ENCODE data around the gene SCGB3A2. TPM values are rescaled to one million over a fixed set of nuclear protein-coding genes. Genes with fewer than 3 reads are reported as not detected.

The SCGB3A2 gene
- total and polyA plus RNA-seq, 2 of the 8 experiments (the other 6 are each of a cell fraction or from before 2014, with no cell fraction given), result 47.1 to 63.6 TPM

GRCh38 chr5:147831465-147831864, 47.0 kb upstream of the SCGB3A2 start, which contains the start of gene SPINK1:
SPINK1 (minus strand) TSS chr5:147831671; CDS start chr5:147831577, 94 bp downstream.
- no peaks in the 10 kb centered on the region for H3K27me3 ChIP-seq (replicated peaks in 1 of 4; ENCODE audit: control insufficient read depth in 3 of 4, extremely low read depth in 1 of 4, insufficient read depth in 3 of 4, low read length in 3 of 4)
- no peaks in the 10 kb centered on the region for H4K20me1 ChIP-seq (replicated peaks in 1 of 2; ENCODE audit: control insufficient read depth in 1 of 2, insufficient read depth in 2 of 2, low read length in 2 of 2)
- no peak within 1 kb of the TSS for H4K91ac ChIP-seq (replicated peaks; ENCODE audit: insufficient read length, low read length)
- DNase-seq (ENCODE audit: low read depth in 1 of 2, low spot score in 2 of 2), result no peak
- FAIRE-seq, result no peak
- H3K9me3 ChIP-seq (ENCODE audit: insufficient read depth in 2 of 2, low read depth in 1 of 2, low read length in 1 of 2), result no peaks in the 10 kb centered on the region
- TF ChIP-seq NRF1 (IDR thresholded peaks at IDR 0.05; ENCODE audit: low read depth, low read length) (no peak), GABPA (IDR thresholded peaks at IDR 0.05; ENCODE audit: borderline replicate concordance, insufficient read depth, low read length) (no peak), CHD2 (IDR thresholded peaks at IDR 0.05; ENCODE audit: low read length) (no peak), PHF8 (conservative IDR thresholded peaks at IDR 0.05; ENCODE audit: low read depth, low read length) (no peak), POLR2AphosphoS5 (IDR thresholded peaks at IDR 0.05; ENCODE audit: low read depth, low read length) (no peak), RBBP5 (IDR thresholded peaks at IDR 0.05; ENCODE audit: borderline replicate concordance, low read depth, low read length) (no peak), NANOG (IDR thresholded peaks at IDR 0.05; ENCODE audit: insufficient read depth, low read depth, low read length, poor library complexity, severe bottlenecking) (no peak), TAF7 (optimal IDR thresholded peaks at IDR 0.05; ENCODE audit: borderline replicate concordance, low read depth, low read length) (no peak), BRCA1 (IDR thresholded peaks at IDR 0.05; ENCODE audit: low read depth, low read length) (no peak), ASH2L (IDR thresholded peaks at IDR 0.05; ENCODE audit: low read length) (no peak), USF2 (IDR thresholded peaks at IDR 0.05; ENCODE audit: low read length) (no peak), CHD1 (IDR thresholded peaks at IDR 0.05; ENCODE audit: low read depth, low read length) (no peak)
- no peak within 1 kb of the TSS for H2BK12ac ChIP-seq (ENCODE audit: low read depth, low read length)
- no peak within 1 kb of the TSS for H2BK120ac ChIP-seq (replicated peaks; ENCODE audit: low read depth, low read length)
- H3K4ac ChIP-seq (replicated peaks; ENCODE audit: insufficient read length, low read depth, low read length), result no peak within 1 kb of the TSS
- H3K4me2 ChIP-seq (ENCODE audit: insufficient read depth in 1 of 2, low read depth in 2 of 2, low read length in 2 of 2), result no peak within 1 kb of the TSS
- no peak within 1 kb of the TSS for H2BK5ac ChIP-seq (ENCODE audit: low read depth, low read length)
- no peak within 1 kb of the TSS for H3K23ac ChIP-seq (ENCODE audit: insufficient read length)
- H3K14ac ChIP-seq (ENCODE audit: insufficient read length), result no peak within 1 kb of the TSS
- no peak within 1 kb of the TSS for H2BK20ac ChIP-seq (ENCODE audit: low read length)
- no peaks in the 10 kb centered on the region for H3K79me1 ChIP-seq (ENCODE audit: low read depth, low read length)
- no peak within 1 kb of the TSS for H2AK5ac ChIP-seq (ENCODE audit: low read depth, low read length)
- H2BK15ac ChIP-seq (ENCODE audit: low read length), result no peak within 1 kb of the TSS
- CTCF ChIA-PET (ENCODE audit: partially characterized antibody), result interaction anchor here (0.9 to 2.0 kb wide), 2 partner anchors 20 to 57 kb away, joined by 3 to 9 read pairs; no protein-coding TSS in a partner anchor
- H3K79me2 ChIP-seq (ENCODE audit: control insufficient read depth in 1 of 2, insufficient read depth in 2 of 2, low read length in 2 of 2), result no peaks in the 10 kb centered on the region
- no peak within 1 kb of the TSS for H3K18ac ChIP-seq (ENCODE audit: extremely low read depth, low read length)
- no peaks in the 10 kb centered on the region for H3K4me1 ChIP-seq (replicated peaks in 1 of 4; ENCODE audit: control insufficient read depth in 3 of 4, insufficient read depth in 4 of 4, low read length in 3 of 4)
- no peaks in the 10 kb centered on the region; a peak in 1 of 8 replicates for H3K36me3 ChIP-seq (ENCODE audit: control insufficient read depth in 2 of 4, insufficient read depth in 4 of 4, low read length in 3 of 4)
- no peak within 1 kb of the TSS for H4K5ac ChIP-seq (ENCODE audit: insufficient read length, low read depth, low read length)
- no peak within 1 kb of the TSS for H3K27ac ChIP-seq (ENCODE audit: low read depth, low read length)
- POLR2A ChIA-PET (ENCODE audit: partially characterized antibody), result interaction anchor here (1.0 kb wide), 1 partner anchor 16 kb away, joined by 3 read pairs; no protein-coding TSS in a partner anchor
- H3K23me2 ChIP-seq (ENCODE audit: low read depth, low read length), result no peaks in the 10 kb centered on the region
- no peak within 1 kb of the TSS; the same call in 1 of the 2 replicates for H4K8ac ChIP-seq (ENCODE audit: extremely low read depth, insufficient read depth, low read length)
- WGBS, 2 experiments (ENCODE audit: extremely low coverage in 1 of 2, insufficient coverage in 1 of 2, insufficient read length in 1 of 2, insufficient replicate concordance in 2 of 2, low coverage in 1 of 2, low lambda C conversion rate in 2 of 2, missing lambda C conversion rate in 1 of 2), result 95% methylated on average over 3 of the region's 3 CpGs; no CpG with 5 or more reads in 1 of the 2 experiments
- no peak within 1 kb of the TSS for H2AFZ ChIP-seq (ENCODE audit: low read length)
- no peak within 1 kb of the TSS for H3K4me3 ChIP-seq (ENCODE audit: extremely low read depth in 1 of 4, insufficient read depth in 2 of 4, low read depth in 3 of 4, low read length in 4 of 4)
- no peak within 1 kb of the TSS for H3K56ac ChIP-seq (replicated peaks; ENCODE audit: insufficient read length, low read depth, low read length)
- H3K9ac ChIP-seq (replicated peaks in 1 of 4; ENCODE audit: extremely low read depth in 1 of 4, low read depth in 3 of 4, low read length in 3 of 4), result no peak within 1 kb of the TSS
